ENCODE data around the gene WDR5. TPM values are rescaled to one million over a fixed set of nuclear protein-coding genes. Genes with fewer than 3 reads are reported as not detected.

Gene WDR5
- total and polyA plus RNA-seq, 9 of the 15 experiments (the other 6 are each of a cell fraction or from before 2014, with no cell fraction given) = 3.0 to 56.8 (median 38.6) TPM

DNA sequence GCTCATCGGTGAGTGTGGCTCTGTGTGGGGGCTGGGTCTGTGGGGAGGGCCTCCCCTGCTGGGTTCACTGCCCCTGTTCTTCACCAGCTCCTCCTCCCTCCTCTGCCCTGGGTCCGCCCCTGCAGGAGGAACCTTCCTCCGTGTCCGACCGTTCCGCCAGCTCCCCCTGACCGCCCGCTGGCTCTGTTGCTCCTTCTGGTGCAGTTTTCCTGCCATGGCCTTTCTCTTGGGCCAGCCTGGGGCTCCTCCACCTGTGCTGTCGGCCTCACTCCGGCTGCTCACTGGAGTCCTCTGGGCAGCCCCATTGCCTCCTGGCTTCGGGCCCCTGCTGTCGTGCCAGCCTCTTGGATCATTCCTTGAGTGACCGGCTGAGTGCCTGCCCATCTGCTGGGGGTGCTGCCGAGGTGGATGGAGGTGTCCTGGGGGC, 16.2 kb downstream of the WDR5 start:
- TF ChIP-seq RBFOX2 (IDR thresholded peaks at IDR 0.05; ENCODE audit: low read depth, low read length) (0 out of 2 replicates have a peak, but pooled peaks have one; percentile 33), POLR2G (IDR thresholded peaks at IDR 0.05; ENCODE audit: low read depth, low read length) (peak; percentile 50; the same call in 1 of the 2 replicates)
- TF ChIP-seq, protein P1, sequence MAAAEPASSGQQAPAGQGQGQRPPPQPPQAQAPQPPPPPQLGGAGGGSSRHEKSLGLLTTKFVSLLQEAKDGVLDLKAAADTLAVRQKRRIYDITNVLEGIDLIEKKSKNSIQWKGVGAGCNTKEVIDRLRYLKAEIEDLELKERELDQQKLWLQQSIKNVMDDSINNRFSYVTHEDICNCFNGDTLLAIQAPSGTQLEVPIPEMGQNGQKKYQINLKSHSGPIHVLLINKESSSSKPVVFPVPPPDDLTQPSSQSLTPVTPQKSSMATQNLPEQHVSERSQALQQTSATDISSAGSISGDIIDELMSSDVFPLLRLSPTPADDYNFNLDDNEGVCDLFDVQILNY (CRISPR knock-in tag; IDR thresholded peaks at IDR 0.05) = no peak
- no peak for ATAC-seq
- H3K9ac ChIP-seq (ENCODE audit: insufficient read depth in 1 of 2, low read depth in 2 of 2, low read length in 2 of 2) = no peak overlapping the region
- peaks cover 4% of the 10 kb centered on the region; the same call in 1 of the 2 replicates for H4K20me1 ChIP-seq (replicated peaks; ENCODE audit: control insufficient read depth, insufficient read depth, low read length)
- ChIA-PET CTCF (ENCODE audit: low intra/inter-chr PET ratio) (no interaction called here), POLR2A (interaction anchor here (0.6 kb wide), 1 partner anchor 14 kb away, joined by 3 read pairs; no protein-coding TSS in a partner anchor)
- DNase-seq (ENCODE audit: extremely low read depth in 1 of 4, low spot score in 3 of 4) = peak in 2 of 4 experiments; percentile 31 to 35
- H3K27me3 ChIP-seq (ENCODE audit: control insufficient read depth in 2 of 2, insufficient read depth in 2 of 2, low read length in 2 of 2) = no peaks in the 10 kb centered on the region
- in situ Hi-C loops (cut with MboI) = no loop called here
- no peak overlapping the region for H3K4me2 ChIP-seq (ENCODE audit: insufficient read depth, low read length)
- H3K9me3 ChIP-seq (replicated peaks; ENCODE audit: control insufficient read depth, insufficient read depth, low read depth, low read length) = no peaks in the 10 kb centered on the region
- intact Hi-C loops (cut with micrococcal nuclease) = no loop called here
- H3K27ac ChIP-seq (ENCODE audit: extremely low read depth, low read depth, low read length) = no peak overlapping the region
- FAIRE-seq = no peak
- no TSS peak for BruUV-seq (replicated peaks)
- 95% methylated on average over 14 of the region's 14 CpGs for WGBS (ENCODE audit: insufficient coverage, low coverage, missing lambda C conversion rate)
- no peak overlapping the region for H3K4me3 ChIP-seq
- H3K79me2 ChIP-seq (ENCODE audit: control insufficient read depth, insufficient read depth, low read length) = no peaks in the 10 kb centered on the region
- 0 out of 5 replicates have a peak, but pooled peaks cover 0 to 2% of the 10 kb centered on the region in 2 experiments for H3K4me1 ChIP-seq (replicated peaks in 1 of 2; ENCODE audit: control insufficient read depth in 2 of 2, insufficient read depth in 2 of 2, low read length in 2 of 2)
- H3K36me3 ChIP-seq (ENCODE audit: control insufficient read depth, insufficient read depth, low read length) = peaks cover 98% of the 10 kb centered on the region
- H3K9me1 ChIP-seq (ENCODE audit: control insufficient read depth, insufficient read depth, low read length) = no peaks in the 10 kb centered on the region
- H2AFZ ChIP-seq (ENCODE audit: low read depth, low read length) = no peak overlapping the region

DNA sequence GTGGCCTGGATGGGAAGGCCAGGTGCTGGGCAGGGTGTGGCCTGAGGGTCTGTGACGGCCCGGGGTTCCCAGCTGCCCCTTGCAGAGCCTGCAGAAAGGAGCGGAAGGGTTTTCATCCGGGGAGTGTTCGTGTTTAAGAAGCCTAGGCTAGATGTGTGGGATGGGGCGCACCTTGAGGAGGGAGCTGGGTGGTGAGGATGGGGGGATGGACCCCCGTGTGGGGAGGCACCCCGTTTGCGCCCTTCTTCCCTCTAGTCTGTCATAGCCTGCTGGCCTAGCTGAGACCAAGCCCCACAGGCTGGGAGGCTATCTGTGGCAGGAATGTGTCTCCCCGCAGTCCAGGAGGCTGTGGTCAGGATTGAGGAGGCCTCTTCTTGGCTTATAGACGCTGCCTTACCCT, 16.6 kb downstream of the WDR5 start:
- intact Hi-C loops (cut with micrococcal nuclease) (no loop called here), in situ Hi-C loops (cut with MboI) (no loop called here)
- ATAC-seq (no peak), DNase-seq (ENCODE audit: extremely low read depth in 1 of 4, low spot score in 3 of 4) (no peak), FAIRE-seq (no peak)
- peaks cover 98% of the 10 kb centered on the region for H3K36me3 ChIP-seq (ENCODE audit: control insufficient read depth, insufficient read depth, low read length)
- H4K20me1 ChIP-seq (replicated peaks; ENCODE audit: control insufficient read depth, insufficient read depth, low read length) = peaks cover 4% of the 10 kb centered on the region; the same call in 1 of the 2 replicates
- no peak overlapping the region for H3K27ac ChIP-seq (ENCODE audit: extremely low read depth, low read depth, low read length)
- no peak overlapping the region for H3K4me2 ChIP-seq (ENCODE audit: insufficient read depth, low read length)
- H3K79me2 ChIP-seq (ENCODE audit: control insufficient read depth, insufficient read depth, low read length) = no peaks in the 10 kb centered on the region
- H2AFZ ChIP-seq (ENCODE audit: low read depth, low read length) = no peak overlapping the region
- H3K9me1 ChIP-seq (ENCODE audit: control insufficient read depth, insufficient read depth, low read length) = no peaks in the 10 kb centered on the region
- POLR2A ChIA-PET = interaction anchor here (0.6 kb wide), 1 partner anchor 14 kb away, joined by 3 read pairs; no protein-coding TSS in a partner anchor
- no peaks in the 10 kb centered on the region for H3K9me3 ChIP-seq (replicated peaks; ENCODE audit: control insufficient read depth, insufficient read depth, low read depth, low read length)
- CTCF ChIA-PET (ENCODE audit: low intra/inter-chr PET ratio) = no interaction called here
- BruUV-seq (replicated peaks) = no TSS peak
- H3K4me1 ChIP-seq (replicated peaks in 1 of 2; ENCODE audit: control insufficient read depth in 2 of 2, insufficient read depth in 2 of 2, low read length in 2 of 2) = 0 out of 5 replicates have a peak, but pooled peaks cover 0 to 2% of the 10 kb centered on the region in 2 experiments
- 93% methylated on average over 9 of the region's 11 CpGs for WGBS (ENCODE audit: insufficient coverage, low coverage, missing lambda C conversion rate)
- no peaks in the 10 kb centered on the region for H3K27me3 ChIP-seq (ENCODE audit: control insufficient read depth in 2 of 2, insufficient read depth in 2 of 2, low read length in 2 of 2)
- H3K4me3 ChIP-seq = no peak overlapping the region
- no peak overlapping the region; a peak in 1 of 4 replicates for H3K9ac ChIP-seq (ENCODE audit: insufficient read depth in 1 of 2, low read depth in 2 of 2, low read length in 2 of 2)
- TF ChIP-seq RB1 (IDR thresholded peaks at IDR 0.05; ENCODE audit: low read depth) (no peak), FOXM1 (IDR thresholded peaks at IDR 0.05; ENCODE audit: low read depth) (no peak), FOXM1 (CRISPR knock-in tag; IDR thresholded peaks at IDR 0.05; ENCODE audit: low read depth) (no peak), ZEB2 (IDR thresholded peaks at IDR 0.05) (no peak), ILF3 (IDR thresholded peaks at IDR 0.05; ENCODE audit: borderline replicate concordance) (no peak), ARID2 (IDR thresholded peaks at IDR 0.05) (no peak), ZNF12 (CRISPR knock-in tag; IDR thresholded peaks at IDR 0.05) (no peak)
- TF ChIP-seq, protein P2, sequence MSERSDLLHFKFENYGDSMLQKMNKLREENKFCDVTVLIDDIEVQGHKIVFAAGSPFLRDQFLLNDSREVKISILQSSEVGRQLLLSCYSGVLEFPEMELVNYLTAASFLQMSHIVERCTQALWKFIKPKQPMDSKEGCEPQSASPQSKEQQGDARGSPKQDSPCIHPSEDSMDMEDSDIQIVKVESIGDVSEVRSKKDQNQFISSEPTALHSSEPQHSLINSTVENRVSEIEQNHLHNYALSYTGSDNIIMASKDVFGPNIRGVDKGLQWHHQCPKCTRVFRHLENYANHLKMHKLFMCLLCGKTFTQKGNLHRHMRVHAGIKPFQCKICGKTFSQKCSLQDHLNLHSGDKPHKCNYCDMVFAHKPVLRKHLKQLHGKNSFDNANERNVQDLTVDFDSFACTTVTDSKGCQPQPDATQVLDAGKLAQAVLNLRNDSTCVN (CRISPR knock-in tag; IDR thresholded peaks at IDR 0.05) = no peak
- TF ChIP-seq, protein P3, sequence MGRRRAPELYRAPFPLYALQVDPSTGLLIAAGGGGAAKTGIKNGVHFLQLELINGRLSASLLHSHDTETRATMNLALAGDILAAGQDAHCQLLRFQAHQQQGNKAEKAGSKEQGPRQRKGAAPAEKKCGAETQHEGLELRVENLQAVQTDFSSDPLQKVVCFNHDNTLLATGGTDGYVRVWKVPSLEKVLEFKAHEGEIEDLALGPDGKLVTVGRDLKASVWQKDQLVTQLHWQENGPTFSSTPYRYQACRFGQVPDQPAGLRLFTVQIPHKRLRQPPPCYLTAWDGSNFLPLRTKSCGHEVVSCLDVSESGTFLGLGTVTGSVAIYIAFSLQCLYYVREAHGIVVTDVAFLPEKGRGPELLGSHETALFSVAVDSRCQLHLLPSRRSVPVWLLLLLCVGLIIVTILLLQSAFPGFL (CRISPR knock-in tag; IDR thresholded peaks at IDR 0.05) = no peak
- TF ChIP-seq, protein P4, sequence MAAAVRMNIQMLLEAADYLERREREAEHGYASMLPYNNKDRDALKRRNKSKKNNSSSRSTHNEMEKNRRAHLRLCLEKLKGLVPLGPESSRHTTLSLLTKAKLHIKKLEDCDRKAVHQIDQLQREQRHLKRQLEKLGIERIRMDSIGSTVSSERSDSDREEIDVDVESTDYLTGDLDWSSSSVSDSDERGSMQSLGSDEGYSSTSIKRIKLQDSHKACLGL (CRISPR knock-in tag; IDR thresholded peaks at IDR 0.05; ENCODE audit: borderline replicate concordance, poor library complexity, severe bottlenecking) = no peak

Measured in K562 (cell line).